ENCODE measurements around the gene R3HDM2. TPM values are rescaled to one million over a fixed set of nuclear protein-coding genes. Genes with fewer than 3 reads are reported as not detected.

R3HDM2 gene
- total RNA-seq, 6 experiments from 2014 or later: 33.7 to 39.4 (median 37.9) TPM

- H3K4me1 Mint-ChIP-seq (ENCODE audit: low read depth): peaks cover 17% of the 10 kb centered on the region
- no peak overlapping the region for H3K4me3 Mint-ChIP-seq
- no peak for DNase-seq
- no peak overlapping the region for H3K27ac Mint-ChIP-seq
- H3K36me3 Mint-ChIP-seq (ENCODE audit: low read depth): no peaks in the 10 kb centered on the region
- no peaks in the 10 kb centered on the region for H3K9me3 Mint-ChIP-seq
- no peak for TF ChIP-seq CTCF (IDR thresholded peaks at IDR 0.05)
- peaks cover 10% of the 10 kb centered on the region for H3K27me3 Mint-ChIP-seq (ENCODE audit: insufficient read depth)
Observed at GRCh38 chr12:57465030-57465746, 34.3 kb upstream of the R3HDM2 start.

GRCh38 chr12:57464569-57464968, 33.7 kb upstream of the R3HDM2 start:
- peaks cover 10% of the 10 kb centered on the region for H3K27me3 Mint-ChIP-seq (ENCODE audit: insufficient read depth)
- TF ChIP-seq CTCF (IDR thresholded peaks at IDR 0.05): no peak
- no peak overlapping the region for H3K4me3 Mint-ChIP-seq

GRCh38 chr12:57462912-57463253, 32.0 kb upstream of the R3HDM2 start:
- Mint-ChIP-seq H3K9me3 (no peaks in the 10 kb centered on the region), H3K4me3 (peak overlapping the region; percentile 93; the same call in 1 of the 2 replicates), H3K4me1 (ENCODE audit: low read depth) (peaks cover 34% of the 10 kb centered on the region), H3K27me3 (ENCODE audit: insufficient read depth) (peaks cover 12% of the 10 kb centered on the region), H3K36me3 (ENCODE audit: low read depth) (no peaks in the 10 kb centered on the region), H3K27ac (peak overlapping the region; percentile 84)
- DNase-seq: no peak
- TF ChIP-seq CTCF (IDR thresholded peaks at IDR 0.05): peak; percentile 51

More at GRCh38 chr12:57464569-57464968, 33.7 kb upstream of the R3HDM2 start:
- no peaks in the 10 kb centered on the region for H3K36me3 Mint-ChIP-seq (ENCODE audit: low read depth)
- no peak for DNase-seq
- no peak overlapping the region for H3K27ac Mint-ChIP-seq
- H3K9me3 Mint-ChIP-seq: no peaks in the 10 kb centered on the region
- H3K4me1 Mint-ChIP-seq (ENCODE audit: low read depth): peaks cover 19% of the 10 kb centered on the region

GRCh38 chr12:57462251-57462911, 31.5 kb upstream of the R3HDM2 start:
- Mint-ChIP-seq H3K27me3 (ENCODE audit: insufficient read depth) (peaks cover 10% of the 10 kb centered on the region), H3K4me3 (peak overlapping the region; percentile 93), H3K27ac (peak overlapping the region; percentile 87), H3K36me3 (ENCODE audit: low read depth) (no peaks in the 10 kb centered on the region), H3K9me3 (no peaks in the 10 kb centered on the region), H3K4me1 (ENCODE audit: low read depth) (peaks cover 39% of the 10 kb centered on the region)
- TF ChIP-seq CTCF (IDR thresholded peaks at IDR 0.05): peak; percentile 94
- peak; percentile 81 for DNase-seq

GRCh38 chr12:57461917-57462250, 31.0 kb upstream of the R3HDM2 start:
- DNase-seq: peak; percentile 14
- Mint-ChIP-seq H3K4me3 (peak overlapping the region; percentile 93), H3K27me3 (ENCODE audit: insufficient read depth) (peaks cover 10% of the 10 kb centered on the region), H3K4me1 (ENCODE audit: low read depth) (peaks cover 40% of the 10 kb centered on the region), H3K36me3 (ENCODE audit: low read depth) (no peaks in the 10 kb centered on the region), H3K9me3 (no peaks in the 10 kb centered on the region), H3K27ac (peak overlapping the region; percentile 87)
- TF ChIP-seq CTCF (IDR thresholded peaks at IDR 0.05): no peak
